ENCODE results near the gene SMC1B.
"Not testable (repeated sequence)": the region's sequence is repeated elsewhere in the genome, so short reads cannot be mapped to it uniquely, and the experiment has no call there.

The SMC1B gene

GRCh38 chr22:45445031-45445710 is 31.8 kb upstream of the SMC1B start:
- H3K4me3 ChIP-seq (replicated peaks; ENCODE audit: low read depth, low read length) = no peak overlapping the region
- DNase-seq (ENCODE audit: extremely low read depth, low read depth) = no peak
- no peak for TF ChIP-seq CTCF (IDR thresholded peaks at IDR 0.05; ENCODE audit: low read depth, low read length, missing control alignments)

GRCh38 chr22:45444168-45444567 is 30.8 kb upstream of the SMC1B start:
- H3K4me3 ChIP-seq (replicated peaks; ENCODE audit: low read depth, low read length) = no peak overlapping the region
- no peak for TF ChIP-seq CTCF (IDR thresholded peaks at IDR 0.05; ENCODE audit: low read depth, low read length, missing control alignments)
- no peak for DNase-seq (ENCODE audit: extremely low read depth, low read depth)

GRCh38 chr22:45442116-45442515 is 28.7 kb upstream of the SMC1B start:
- no peak for DNase-seq (ENCODE audit: extremely low read depth, low read depth)
- no peak overlapping the region for H3K4me3 ChIP-seq (replicated peaks; ENCODE audit: low read depth, low read length)
- no peak for TF ChIP-seq CTCF (IDR thresholded peaks at IDR 0.05; ENCODE audit: low read depth, low read length, missing control alignments)

- TF ChIP-seq CTCF (IDR thresholded peaks at IDR 0.05; ENCODE audit: low read depth, low read length, missing control alignments) = peak; percentile 79
- DNase-seq (ENCODE audit: extremely low read depth, low read depth) = peak; percentile 71
- H3K4me3 ChIP-seq (replicated peaks; ENCODE audit: low read depth, low read length) = no peak overlapping the region
These were observed 27.7 kb upstream of the SMC1B start for GRCh38 chr22:45441138-45441537.

- DNase-seq (ENCODE audit: extremely low read depth, low read depth); H3K4me3 ChIP-seq (replicated peaks; ENCODE audit: low read depth, low read length): not testable (repeated sequence)
These were observed 27.3 kb upstream of the SMC1B start for GRCh38 chr22:45440688-45441087.

- no peak for DNase-seq (ENCODE audit: extremely low read depth, low read depth)
- no peak overlapping the region for H3K4me3 ChIP-seq (replicated peaks; ENCODE audit: low read depth, low read length)
- no peak for TF ChIP-seq CTCF (IDR thresholded peaks at IDR 0.05; ENCODE audit: low read depth, low read length, missing control alignments)
These were observed 24.9 kb upstream of the SMC1B start for GRCh38 chr22:45438336-45438735.

GRCh38 chr22:45436871-45437517 is 23.6 kb upstream of the SMC1B start:
- DNase-seq (ENCODE audit: extremely low read depth, low read depth); H3K4me3 ChIP-seq (replicated peaks; ENCODE audit: low read depth, low read length): not testable (repeated sequence)
